IMR-90 (cell line): ENCODE data around the gene NAXE. TPM values are rescaled to one million over a fixed set of nuclear protein-coding genes. Genes with fewer than 3 reads are reported as not detected.
A peak's percentile ranks its signal among the peaks of the same experiment; 100 is the strongest.

Experiments used
- ATAC-seq: fragments of 200-7000 bp; cut with Tn5 transposase; 2 replicates; pipeline ENCODE4 v1.9.1; 2020; ENCODE audit warnings: low read depth, mild to moderate bottlenecking, moderate library complexity
- BruUV-seq: library from RNA; stranded (reverse); fragments of 400-500 nt; replicated peaks from 2 replicates; lab custom pipeline; 2021; lab: Mats Ljungman, UMichigan
- CTCF ChIA-PET: fragments of 300-600 bp; formaldehyde crosslinking; extraction: SDS; loops from one replicate; lab custom pipeline; 2021; ENCODE audit warnings: antibody characterized with exemption; lab: Yijun Ruan, JAX
- POLR2A ChIA-PET: fragments of 300-600 bp; sonication (Branson Sonifier 250); formaldehyde crosslinking; loops from one replicate; lab custom pipeline; 2022; ENCODE audit warnings: antibody characterized with exemption; ENCODE audit not compliant: unreplicated experiment; lab: Charles Lee
- DNase-seq: peaks from one replicate; pipeline ENCODE4 v3.0.0; 2013
- H2AFZ ChIP-seq: replicated peaks from 2 replicates; pipeline ENCODE3; 2013; ENCODE audit warnings: low read length, mild to moderate bottlenecking; ENCODE audit not compliant: poor library complexity
- H2AK5ac ChIP-seq: 2 replicates; pipeline ENCODE4 v1.6.1; 2013; ENCODE audit warnings: low read depth, low read length, inconsistent platforms
- H2AK9ac ChIP-seq: replicated peaks from 2 replicates; pipeline ENCODE3; 2013; ENCODE audit warnings: mild to moderate bottlenecking, low read depth, low read length, moderate library complexity; ENCODE audit not compliant: poor library complexity
- H2BK120ac ChIP-seq: 2 replicates; pipeline ENCODE4 v1.6.1; 2013; ENCODE audit warnings: low read depth, low read length, inconsistent platforms
- H2BK15ac ChIP-seq: 3 replicates; pipeline ENCODE4 v1.6.1; 2013; ENCODE audit warnings: low read depth, low read length, inconsistent platforms
- H2BK20ac ChIP-seq: 2 replicates; pipeline ENCODE4 v1.6.1; 2013; ENCODE audit warnings: low read depth, mild to moderate bottlenecking, inconsistent platforms, low read length, moderate library complexity
- H2BK5ac ChIP-seq: 2 replicates; pipeline ENCODE4 v1.6.1; 2013; ENCODE audit warnings: mild to moderate bottlenecking, low read depth, low read length, inconsistent platforms; ENCODE audit not compliant: poor library complexity, severe bottlenecking
- H3K14ac ChIP-seq: replicated peaks from 2 replicates; pipeline ENCODE4 v1.6.1; 2013; ENCODE audit warnings: low read depth, low read length, inconsistent platforms
- H3K18ac ChIP-seq: 2 replicates; pipeline ENCODE4 v1.6.1; 2013; ENCODE audit warnings: low read depth, low read length, control low read depth
- H3K23ac ChIP-seq: 2 replicates; pipeline ENCODE4 v1.6.1; 2013; ENCODE audit warnings: low read depth, low read length, inconsistent platforms
- H3K27ac ChIP-seq: 2 replicates; pipeline ENCODE4 v1.5.1; 2013; ENCODE audit warnings: mild to moderate bottlenecking, control low read depth, low read length; ENCODE audit not compliant: insufficient read depth
- H3K27me3 ChIP-seq: 2 replicates; pipeline ENCODE4 v1.6.1; 2013; ENCODE audit warnings: low read length; ENCODE audit not compliant: control insufficient read depth, insufficient read depth
- H3K36me3 ChIP-seq: 2 replicates; pipeline ENCODE4 v1.6.1; 2013; ENCODE audit warnings: low read length, mixed read lengths; ENCODE audit not compliant: control insufficient read depth, insufficient read depth
- H3K4ac ChIP-seq: 2 replicates; pipeline ENCODE4 v1.6.1; 2013; ENCODE audit warnings: low read depth, low read length, inconsistent platforms
- H3K4me1 ChIP-seq: 2 replicates; pipeline ENCODE4 v1.6.1; 2013; ENCODE audit warnings: low read length, mixed read lengths; ENCODE audit not compliant: control insufficient read depth, insufficient read depth
- H3K4me2 ChIP-seq: 2 replicates; pipeline ENCODE4 v1.6.1; 2013; ENCODE audit warnings: low read depth, mild to moderate bottlenecking, control low read depth, low read length, moderate library complexity
- H3K4me3 ChIP-seq: 2 replicates; pipeline ENCODE4 v1.5.1; 2013; ENCODE audit warnings: low read depth, mild to moderate bottlenecking, control low read depth, low read length, moderate library complexity; ENCODE audit not compliant: insufficient read depth
- H3K56ac ChIP-seq: 2 replicates; pipeline ENCODE4 v1.6.1; 2013; ENCODE audit warnings: low read length, inconsistent platforms; ENCODE audit not compliant: insufficient read depth; ENCODE audit errors: extremely low read depth
- H3K79me1 ChIP-seq, 2 experiments: 2 replicates each; pipeline ENCODE4 v1.6.1; 2013; ENCODE audit warnings: low read length in 2 of 2, inconsistent platforms in 1 of 2, low read depth in 1 of 2
- H3K9ac ChIP-seq: 2 replicates; pipeline ENCODE4 v1.6.1; 2013; ENCODE audit warnings: low read depth, low read length, control low read depth
- H3K9me1 ChIP-seq: 2 replicates; pipeline ENCODE4 v1.6.1; 2013; ENCODE audit warnings: low read length, inconsistent platforms; ENCODE audit not compliant: insufficient read depth
- H3K9me3 ChIP-seq: 2 replicates; pipeline ENCODE4 v1.6.1; 2013; ENCODE audit warnings: low read length; ENCODE audit not compliant: control insufficient read depth, insufficient read depth
- H4K20me1 ChIP-seq: 2 replicates; pipeline ENCODE4 v1.6.1; 2013; ENCODE audit warnings: low read length, inconsistent platforms; ENCODE audit not compliant: insufficient read depth
- H4K5ac ChIP-seq: 2 replicates; pipeline ENCODE4 v1.6.1; 2013; ENCODE audit warnings: mild to moderate bottlenecking, low read depth, low read length, control low read depth
- H4K8ac ChIP-seq, 2 experiments: 2 replicates each; pipeline ENCODE4 v1.6.1; 2013; ENCODE audit warnings: low read depth in 2 of 2, low read length in 2 of 2, control low read depth in 1 of 2, inconsistent platforms in 1 of 2
- H4K91ac ChIP-seq: 2 replicates; pipeline ENCODE4 v1.6.1; 2013; ENCODE audit warnings: low read depth, low read length, inconsistent platforms; ENCODE audit not compliant: insufficient read depth
- BHLHE40 ChIP-seq: fragments of 150-350 bp; IDR thresholded peaks from 2 replicates; pipeline ENCODE4 v1.6.1; 2016; ENCODE audit warnings: mild to moderate bottlenecking, low read depth, low read length
- CEBPB ChIP-seq: IDR thresholded peaks from 2 replicates; pipeline ENCODE4 v1.6.1; 2012; ENCODE audit warnings: low read depth, low read length, improper control_type of control experiment
- CHD1 ChIP-seq: IDR thresholded peaks from 2 replicates; pipeline ENCODE4 v1.6.1; 2012; ENCODE audit warnings: low read depth, low read length, improper control_type of control experiment
- MAFK ChIP-seq: IDR thresholded peaks from 2 replicates; pipeline ENCODE4 v1.6.1; 2012; ENCODE audit warnings: low read depth, low read length, improper control_type of control experiment
- MAZ ChIP-seq: IDR thresholded peaks from 2 replicates; pipeline ENCODE4 v1.6.1; 2012; ENCODE audit warnings: low read depth, mild to moderate bottlenecking, low read length, improper control_type of control experiment, moderate library complexity, borderline replicate concordance
- RAD21 ChIP-seq: IDR thresholded peaks from 2 replicates; pipeline ENCODE4 v1.6.1; 2012; ENCODE audit warnings: low read length, improper control_type of control experiment
- RFX5 ChIP-seq: IDR thresholded peaks from 2 replicates; pipeline ENCODE4 v1.8.0; 2012; ENCODE audit warnings: low read depth, mild to moderate bottlenecking, low read length, moderate library complexity
- SMC3 ChIP-seq: fragments of 150-350 bp; IDR thresholded peaks from 2 replicates; pipeline ENCODE4 v1.6.1; 2016; ENCODE audit warnings: low read depth, mild to moderate bottlenecking, antibody characterized with exemption, low read length, moderate library complexity
- WGBS, 2 experiments: methylation state at CpG; one replicate each; pipeline versions ENCODE4 v1.1.5 to v1.1.7; 2013; ENCODE audit warnings: missing lambda C conversion rate in 2 of 2; ENCODE audit not compliant: insufficient read length in 1 of 2; ENCODE audit errors: extremely low coverage in 2 of 2; 5-methylcytosine and 5-hydroxymethylcytosine counted together
- dilution Hi-C: fragments of 300-500 bp; cut with HindIII; formaldehyde crosslinking; loops from one replicate; pipeline ENCODE4 v1.14.3; 2018; ENCODE audit warnings: low sequenced_read_pairs; ENCODE audit not compliant: unreplicated experiment
- in situ Hi-C: fragments of 300-500 bp; cut with MboI; formaldehyde crosslinking; loops from 3 replicates; pipeline ENCODE4 v1.14.3; 2019; ENCODE audit warnings: low sequenced_read_pairs, inconsistent platforms, mixed read lengths
- intact Hi-C: fragments of 100-400 bp; cut with micrococcal nuclease; formaldehyde crosslinking; loops from 2 replicates; pipeline ENCODE4 v1.10.0; 2022
- polyA plus RNA-seq, 3 experiments: library from polyadenylated mRNA; depleted of rRNA; stranded (reverse); fragments of >200 nt; gene quantifications; 2 replicates each; pipeline ENCODE4 v1.2.3, GENCODE V29; 2012; ENCODE audit warnings: low replicate concordance in 1 of 3
- total RNA-seq: library from RNA; depleted of rRNA; stranded (reverse); fragments of >200 nt; gene quantifications from 2 replicates; pipeline ENCODE4 v1.2.3, GENCODE V29; 2012
- TF ChIP-seq, protein P1 (sequence below): fragments of 150-350 bp; IDR thresholded peaks from 2 replicates; pipeline ENCODE4 v1.6.1; 2016; ENCODE audit warnings: low read depth, mild to moderate bottlenecking, low read length, moderate library complexity, borderline replicate concordance
- TF ChIP-seq, protein P2 (sequence below): fragments of 150-350 bp; IDR thresholded peaks from 2 replicates; pipeline ENCODE4 v1.6.1; 2017; ENCODE audit warnings: mild to moderate bottlenecking, antibody characterized with exemption, low read length, low read depth

The NAXE gene
- total and polyA plus RNA-seq, 2 of the 4 experiments (the other 2 are of a cell fraction), result 61.0 to 74.2 TPM

DNA sequence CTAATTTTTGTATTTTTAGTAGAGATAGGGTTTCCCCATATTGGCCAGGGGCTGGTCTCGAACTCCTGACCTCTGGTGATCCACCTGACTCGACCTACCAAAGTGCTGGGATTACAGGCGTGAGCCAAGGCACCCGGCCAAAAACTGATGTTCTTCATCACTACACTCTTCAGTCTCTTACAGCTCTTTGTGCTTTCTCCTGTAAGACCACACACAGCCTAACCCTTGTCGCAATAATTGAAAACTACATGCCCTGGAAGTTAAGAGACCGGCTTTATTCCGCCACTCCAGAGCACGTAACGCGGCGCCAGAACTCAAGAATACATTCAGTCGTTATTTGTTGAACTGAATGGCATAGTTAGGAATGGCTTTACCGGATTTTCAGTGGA, 9.2 kb downstream of the NAXE start:
- H4K8ac ChIP-seq, result peak overlapping the region; percentile 78 to 83
- POLR2A ChIA-PET, result no interaction called here
- H3K9me1 ChIP-seq, result peaks cover 14% of the 10 kb centered on the region
- BruUV-seq, result no TSS peak
- in situ Hi-C loops, result no loop called here
- H3K4ac ChIP-seq, result peak overlapping the region; percentile 82
- peaks cover 16 to 57% of the 10 kb centered on the region in 2 experiments; a peak in 3 of 4 replicates for H3K79me1 ChIP-seq
- peak overlapping the region; percentile 9; the same call in 1 of the 2 replicates for H4K5ac ChIP-seq
- peak overlapping the region; percentile 86 for H3K4me2 ChIP-seq
- peak overlapping the region; percentile 97 for H2AFZ ChIP-seq
- H3K36me3 ChIP-seq, result peaks cover 21% of the 10 kb centered on the region
- dilution Hi-C loops, result no loop called here
- peak overlapping the region; percentile 18 for H2BK5ac ChIP-seq
- H3K9me3 ChIP-seq, result no peaks in the 10 kb centered on the region
- peak overlapping the region; percentile 41; the same call in 1 of the 2 replicates for H2BK120ac ChIP-seq
- H2BK20ac ChIP-seq, result no peak overlapping the region
- TF ChIP-seq MAFK (no peak), CHD1 (no peak), BHLHE40 (no peak), MAZ (no peak), SMC3 (no peak), RAD21 (no peak), RFX5 (no peak), CEBPB (no peak)
- TF ChIP-seq, protein P1, sequence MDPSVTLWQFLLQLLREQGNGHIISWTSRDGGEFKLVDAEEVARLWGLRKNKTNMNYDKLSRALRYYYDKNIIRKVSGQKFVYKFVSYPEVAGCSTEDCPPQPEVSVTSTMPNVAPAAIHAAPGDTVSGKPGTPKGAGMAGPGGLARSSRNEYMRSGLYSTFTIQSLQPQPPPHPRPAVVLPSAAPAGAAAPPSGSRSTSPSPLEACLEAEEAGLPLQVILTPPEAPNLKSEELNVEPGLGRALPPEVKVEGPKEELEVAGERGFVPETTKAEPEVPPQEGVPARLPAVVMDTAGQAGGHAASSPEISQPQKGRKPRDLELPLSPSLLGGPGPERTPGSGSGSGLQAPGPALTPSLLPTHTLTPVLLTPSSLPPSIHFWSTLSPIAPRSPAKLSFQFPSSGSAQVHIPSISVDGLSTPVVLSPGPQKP, result no peak
- TF ChIP-seq, protein P2, sequence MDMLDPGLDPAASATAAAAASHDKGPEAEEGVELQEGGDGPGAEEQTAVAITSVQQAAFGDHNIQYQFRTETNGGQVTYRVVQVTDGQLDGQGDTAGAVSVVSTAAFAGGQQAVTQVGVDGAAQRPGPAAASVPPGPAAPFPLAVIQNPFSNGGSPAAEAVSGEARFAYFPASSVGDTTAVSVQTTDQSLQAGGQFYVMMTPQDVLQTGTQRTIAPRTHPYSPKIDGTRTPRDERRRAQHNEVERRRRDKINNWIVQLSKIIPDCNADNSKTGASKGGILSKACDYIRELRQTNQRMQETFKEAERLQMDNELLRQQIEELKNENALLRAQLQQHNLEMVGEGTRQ, result no peak
- H3K4me3 ChIP-seq, result peak overlapping the region; percentile 78
- DNase-seq (no peak), ATAC-seq (peak; percentile 13)
- no peaks in the 10 kb centered on the region for H3K27me3 ChIP-seq
- H2BK15ac ChIP-seq, result no peak overlapping the region
- no peak overlapping the region for H3K18ac ChIP-seq
- peak overlapping the region; percentile 73; the same call in 1 of the 2 replicates for H3K23ac ChIP-seq
- CTCF ChIA-PET, result no interaction called here
- peak overlapping the region; percentile 66 for H3K9ac ChIP-seq
- H3K27ac ChIP-seq, result peak overlapping the region; percentile 54
- WGBS, 2 experiments, result no CpG with 5 or more reads among the region's 13 CpGs
- peak overlapping the region; percentile 49; the same call in 1 of the 2 replicates for H3K56ac ChIP-seq
- intact Hi-C loops, result loop anchor here (2.0 kb wide), 1 partner anchor 144 kb away; no protein-coding TSS in a partner anchor
- peak overlapping the region; percentile 48; the same call in 1 of the 2 replicates for H4K91ac ChIP-seq
- H4K20me1 ChIP-seq, result no peaks in the 10 kb centered on the region
- H2AK5ac ChIP-seq, result peak overlapping the region; percentile 41; the same call in 1 of the 2 replicates
- H3K14ac ChIP-seq, result peak overlapping the region; percentile 78
- peak overlapping the region; percentile 59 for H2AK9ac ChIP-seq
- H3K4me1 ChIP-seq, result 0 out of 2 replicates have a peak, but pooled peaks cover 4% of the 10 kb centered on the region
